CD4-positive, alpha-beta T cell treated with Interleukin-21 for 1 hour (primary cell): ENCODE results near the gene ABCA4.

ENCODE experiments used
- DNase-seq: peaks from one replicate; pipeline ENCODE4 v3.0.0-alpha.2; 2020

ABCA4 gene

DNA sequence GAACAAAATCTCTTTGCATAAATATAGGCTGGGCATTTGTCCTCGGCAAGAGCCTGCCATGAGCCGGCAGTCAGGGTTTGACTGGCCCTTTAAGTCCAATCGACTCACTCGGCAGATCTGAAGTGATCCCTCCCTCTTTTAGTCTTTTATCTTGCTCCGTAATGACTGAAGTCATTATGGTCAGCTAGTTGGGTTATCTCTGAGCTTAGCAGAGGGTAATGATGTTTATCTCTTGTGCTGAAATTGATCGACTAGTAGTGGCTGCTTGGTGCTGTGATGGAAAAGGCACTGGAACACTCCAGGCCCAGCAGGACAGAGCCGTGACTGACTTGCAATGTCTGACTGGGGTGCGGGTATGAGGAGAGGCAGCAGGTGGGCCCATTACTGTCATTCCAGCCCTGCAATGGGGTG lies 468 bp upstream of the ABCA4 start:
- no peak for DNase-seq

DNA sequence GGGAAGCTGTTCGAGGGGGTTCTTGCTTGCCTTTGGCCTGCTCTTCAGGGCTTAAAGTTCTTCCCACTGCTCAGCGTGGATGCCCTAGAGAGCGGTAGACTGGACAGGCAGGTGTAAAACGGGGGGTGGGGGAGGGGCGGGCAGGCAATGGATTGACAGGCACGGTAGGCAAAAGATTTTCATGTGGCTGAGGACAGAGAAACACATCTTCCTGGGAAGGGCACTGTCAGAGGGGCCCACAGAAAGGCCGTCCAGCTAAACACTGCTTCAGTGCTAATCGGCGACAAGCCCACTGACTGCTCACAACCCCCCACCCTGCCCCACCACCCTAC lies 412 bp downstream of the ABCA4 start:
- no peak for DNase-seq

DNA sequence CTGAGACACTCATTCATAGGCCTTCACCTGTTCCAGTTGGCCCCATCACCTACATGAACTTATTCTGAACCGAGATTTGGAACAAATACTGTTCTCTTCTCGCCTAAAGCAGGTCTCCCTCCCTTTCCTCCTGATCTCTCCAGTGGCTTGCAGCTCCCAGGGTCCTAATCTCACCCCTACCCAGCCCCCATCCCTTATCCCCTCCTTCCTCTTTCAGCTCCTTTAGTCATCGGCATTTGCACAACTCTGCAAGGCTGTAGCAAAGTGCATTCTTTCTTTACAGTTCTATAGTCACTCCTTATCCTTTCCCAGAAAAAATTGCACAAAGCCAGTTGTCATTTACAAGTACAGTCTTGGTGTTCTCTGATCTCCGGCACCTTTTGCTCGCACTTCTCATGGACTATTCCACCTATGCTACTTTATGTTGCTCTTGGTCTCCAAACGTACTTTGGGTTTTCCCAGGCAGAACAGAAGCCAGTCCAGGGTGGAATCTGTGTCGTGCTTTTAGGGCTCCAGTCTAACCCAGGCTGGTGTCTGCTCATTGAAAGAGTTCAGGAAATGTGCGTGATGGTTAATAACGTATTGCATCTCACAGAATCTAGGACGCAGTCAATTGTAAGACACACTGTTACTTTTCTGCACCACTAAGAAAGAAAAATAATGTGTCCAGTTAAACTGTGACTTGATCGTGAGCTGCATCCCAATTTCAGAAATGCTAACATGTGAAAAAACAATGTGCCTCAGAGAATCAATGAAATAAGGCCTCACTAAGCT lies 965 bp downstream of the ABCA4 start:
- no peak for DNase-seq

DNA sequence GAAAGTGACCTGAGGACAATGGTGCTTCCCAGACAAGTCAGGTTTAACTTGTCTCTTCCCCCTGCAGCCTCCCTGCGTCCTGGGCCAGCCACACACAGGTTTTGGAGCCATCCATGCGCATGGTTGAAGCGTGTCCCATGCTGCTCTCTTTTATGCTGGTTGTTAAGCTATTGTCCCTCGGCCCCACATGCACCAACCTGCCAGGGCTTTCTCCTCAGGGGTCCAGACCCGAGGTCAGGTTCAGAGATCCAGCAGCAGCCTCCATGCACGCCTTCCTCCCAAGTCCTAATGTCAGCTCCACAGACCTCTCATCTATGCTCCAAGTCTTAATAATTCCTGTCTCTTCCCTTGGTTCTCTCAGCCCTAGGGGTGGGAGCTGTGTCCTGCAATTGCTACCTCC lies 1.6 kb downstream of the ABCA4 start:
- DNase-seq, result no peak

DNA sequence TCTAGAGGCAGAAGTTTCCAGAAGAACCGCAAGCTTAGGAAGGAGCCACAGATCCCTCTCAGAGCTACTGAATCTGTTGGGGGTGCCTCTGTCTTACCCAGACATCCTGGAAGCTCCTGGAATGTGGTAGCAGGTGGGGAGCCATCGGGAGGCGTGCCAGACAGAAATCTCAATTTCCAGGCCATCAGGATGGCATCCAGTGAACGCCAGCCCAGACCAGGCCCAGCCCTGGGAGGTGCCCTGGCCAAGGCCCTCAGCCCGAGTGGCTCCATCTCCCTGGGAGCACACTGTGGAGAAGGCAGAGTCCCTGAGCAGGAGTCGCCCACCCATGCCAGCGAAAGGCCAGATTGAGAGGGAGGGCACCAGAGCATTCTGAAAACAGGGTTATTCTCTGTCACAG lies 2.5 kb downstream of the ABCA4 start:
- no peak for DNase-seq

DNA sequence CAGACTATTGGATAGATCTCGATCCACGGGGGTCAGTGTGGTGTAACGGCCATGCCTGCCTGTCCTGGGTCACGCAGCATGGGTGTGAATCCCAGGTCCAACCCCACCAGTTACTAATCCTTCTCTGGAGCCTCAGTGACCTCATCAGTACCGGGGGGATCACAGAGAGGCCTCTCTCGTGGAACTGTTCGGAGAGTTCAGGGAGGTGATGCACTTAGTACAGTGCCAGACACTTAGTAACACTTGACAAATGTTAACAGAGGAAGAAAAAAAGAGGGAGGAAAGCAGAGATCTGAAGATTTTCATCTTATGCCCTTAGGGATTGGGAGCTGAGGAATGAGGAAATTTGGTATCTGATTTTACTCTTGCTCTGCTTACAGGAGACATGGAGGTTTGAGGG lies 2.9 kb downstream of the ABCA4 start:
- no peak for DNase-seq

DNA sequence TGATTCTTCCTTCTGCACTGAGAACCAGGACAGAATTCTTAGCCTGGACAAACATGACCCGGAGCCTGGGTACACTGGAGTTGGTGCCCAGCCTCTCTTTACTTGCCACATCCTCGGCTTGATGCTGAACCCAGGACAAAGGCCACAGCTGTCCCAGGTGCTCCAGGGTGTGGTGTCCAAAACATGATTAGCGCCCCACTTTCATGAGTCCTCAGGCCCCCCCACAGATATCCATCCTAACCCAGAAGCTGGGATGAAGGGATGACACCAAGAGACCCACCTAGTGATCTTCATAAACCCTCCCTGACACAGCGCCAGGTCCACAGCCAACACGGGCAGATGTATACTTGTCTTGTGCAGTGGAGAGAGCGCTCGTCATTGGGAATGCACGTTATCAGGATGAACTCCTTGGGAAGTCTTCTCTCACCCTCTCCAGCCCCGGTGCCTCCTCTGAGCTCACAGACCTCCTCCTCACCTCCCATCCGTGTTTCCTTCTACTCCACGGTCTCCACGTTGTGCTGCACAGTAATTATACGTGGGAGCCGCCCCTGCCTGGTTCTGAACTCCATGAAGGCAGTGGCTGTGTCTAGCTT lies 3.6 kb downstream of the ABCA4 start:
- DNase-seq, result no peak

DNA sequence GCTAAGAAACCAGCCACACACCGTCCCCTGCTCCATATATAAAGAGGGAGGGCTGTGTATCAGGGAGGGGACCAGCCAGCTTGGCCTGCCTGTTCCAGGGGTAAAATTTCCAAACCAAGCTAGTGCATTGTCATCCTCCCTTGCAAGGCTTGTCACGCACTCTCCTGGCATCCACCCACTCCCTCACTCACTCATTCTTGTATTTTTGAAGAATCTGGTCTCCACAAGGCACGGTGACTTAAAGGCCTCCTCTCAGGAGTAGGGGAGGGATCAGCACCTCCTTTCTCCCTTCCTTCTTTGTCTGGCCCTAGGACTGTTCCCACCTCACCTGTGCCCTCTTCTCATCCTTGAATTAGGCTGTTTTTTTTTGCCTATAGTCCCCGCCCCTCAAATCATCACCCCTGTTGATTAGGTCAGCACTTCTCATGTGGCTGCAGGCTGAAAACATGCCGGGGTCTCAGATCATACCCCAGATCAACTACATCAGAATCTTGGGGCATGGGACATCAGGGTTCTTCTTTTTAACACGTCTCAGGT lies 5.0 kb downstream of the ABCA4 start:
- no peak for DNase-seq

DNA sequence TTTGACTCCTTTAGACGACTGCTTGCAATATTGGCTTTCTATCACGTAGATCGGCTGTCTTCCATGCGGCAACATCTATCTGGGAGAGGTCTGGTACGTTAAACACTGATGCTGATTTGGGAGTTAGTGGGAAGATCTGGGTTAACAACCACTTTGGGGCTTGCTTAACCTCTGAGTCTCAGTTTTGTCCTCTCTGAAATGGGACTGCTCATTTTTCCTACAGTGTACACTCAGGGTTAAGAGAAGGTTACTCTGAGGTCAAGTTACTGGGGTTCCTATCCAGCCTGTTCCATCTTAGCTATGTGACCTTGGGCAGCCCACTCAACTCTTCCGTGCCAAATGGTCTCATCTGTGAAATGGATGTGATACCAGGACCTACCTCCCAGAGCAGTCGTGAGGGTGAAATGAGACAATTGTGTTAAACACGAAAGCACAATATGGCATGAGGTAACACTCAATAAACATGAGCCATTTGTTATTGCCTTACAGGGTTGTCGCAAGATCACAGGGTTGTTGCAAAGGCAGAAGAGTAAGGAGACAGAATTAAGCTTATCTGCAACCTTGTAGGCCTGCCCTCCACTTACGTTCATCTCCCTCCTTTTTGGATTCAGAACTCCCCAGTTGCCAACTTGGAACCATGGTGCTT lies 5.6 kb downstream of the ABCA4 start:
- DNase-seq, result no peak

DNA sequence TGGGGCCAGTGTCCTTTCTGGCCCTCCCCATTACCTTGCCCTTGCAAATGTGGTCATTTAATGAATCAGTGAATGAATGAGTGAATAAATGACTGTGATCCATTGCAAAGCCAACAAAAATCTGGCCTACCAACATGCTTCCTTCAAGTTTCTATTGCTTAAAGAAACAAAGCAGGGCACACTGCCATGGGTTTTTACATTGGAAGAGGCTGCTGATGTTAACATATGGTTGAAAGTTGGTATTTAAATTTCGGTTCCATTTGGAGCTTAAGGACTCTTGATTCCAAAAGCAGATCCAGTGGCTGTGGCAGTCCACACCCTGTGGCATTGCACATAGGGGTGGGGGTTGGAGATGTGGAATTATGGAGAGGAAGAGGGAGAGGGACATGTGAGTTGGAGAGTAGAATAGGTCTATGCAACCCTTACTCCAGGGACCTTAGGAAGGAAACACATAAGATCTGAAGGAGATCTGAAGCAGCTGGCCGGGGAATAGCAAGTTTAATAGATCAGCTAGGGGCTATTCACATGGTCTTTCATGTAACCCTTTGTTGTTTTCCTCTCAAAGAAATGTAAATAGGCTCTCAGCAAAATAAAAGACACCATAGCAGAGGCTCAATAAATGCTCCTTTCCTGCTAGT lies 7.2 kb downstream of the ABCA4 start:
- no peak for DNase-seq

DNA sequence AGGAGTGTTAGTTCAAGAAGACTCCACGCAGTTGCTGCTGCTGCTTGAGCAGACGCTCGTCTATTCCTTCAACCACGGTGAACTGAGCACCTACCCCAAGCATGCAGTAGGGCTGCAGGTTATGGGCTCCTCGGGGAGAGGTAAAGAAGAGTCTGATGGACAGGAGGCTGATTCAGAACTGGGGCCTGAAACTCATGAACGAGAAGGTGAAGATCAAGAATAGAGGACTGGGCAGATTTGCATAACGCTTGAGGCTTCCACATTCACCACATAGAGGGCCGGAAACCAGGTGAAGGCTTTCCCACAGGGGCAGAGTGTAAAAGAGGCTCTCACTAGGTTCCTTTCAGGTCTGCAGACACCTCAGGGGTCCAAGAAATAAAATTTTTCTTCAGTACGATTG lies 9.1 kb downstream of the ABCA4 start:
- DNase-seq, result no peak

DNA sequence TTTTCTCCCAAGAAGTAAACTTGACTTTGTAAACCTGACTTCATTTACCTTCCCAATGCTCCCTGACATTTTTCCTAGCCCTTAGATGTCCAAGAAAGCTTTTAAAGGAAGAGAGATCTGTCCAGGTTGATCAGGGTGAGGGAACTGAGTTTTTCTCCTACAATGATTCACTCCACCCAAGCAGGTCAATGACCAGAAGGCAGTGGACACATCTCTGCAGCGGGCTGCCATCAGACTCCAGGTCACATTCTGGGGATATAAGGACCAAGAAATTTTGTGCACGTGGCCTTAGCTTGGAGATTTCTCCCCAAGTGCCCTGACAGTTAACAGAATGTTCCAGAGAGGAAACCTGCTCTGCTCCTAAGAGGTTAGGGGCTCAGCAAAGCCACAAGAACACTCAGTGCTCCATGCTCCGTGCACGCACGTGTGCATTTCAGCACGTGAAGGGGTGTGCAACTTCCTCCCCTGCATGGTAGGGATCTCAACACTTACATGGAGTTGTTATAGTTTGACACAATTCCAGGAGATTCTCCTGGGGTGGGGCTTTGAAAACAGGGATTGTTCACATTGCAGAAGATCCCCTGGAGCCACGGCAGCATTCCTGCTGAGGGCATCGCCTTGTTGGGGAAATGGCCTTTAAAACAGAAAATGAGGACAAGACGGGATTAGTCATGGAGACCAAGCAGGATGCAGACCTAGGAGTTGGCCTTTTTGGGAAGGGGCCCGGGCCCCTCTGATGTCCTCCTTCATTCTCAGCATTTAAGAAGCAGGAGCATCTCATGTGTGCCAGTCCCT lies 9.8 kb downstream of the ABCA4 start:
- no peak for DNase-seq

DNA sequence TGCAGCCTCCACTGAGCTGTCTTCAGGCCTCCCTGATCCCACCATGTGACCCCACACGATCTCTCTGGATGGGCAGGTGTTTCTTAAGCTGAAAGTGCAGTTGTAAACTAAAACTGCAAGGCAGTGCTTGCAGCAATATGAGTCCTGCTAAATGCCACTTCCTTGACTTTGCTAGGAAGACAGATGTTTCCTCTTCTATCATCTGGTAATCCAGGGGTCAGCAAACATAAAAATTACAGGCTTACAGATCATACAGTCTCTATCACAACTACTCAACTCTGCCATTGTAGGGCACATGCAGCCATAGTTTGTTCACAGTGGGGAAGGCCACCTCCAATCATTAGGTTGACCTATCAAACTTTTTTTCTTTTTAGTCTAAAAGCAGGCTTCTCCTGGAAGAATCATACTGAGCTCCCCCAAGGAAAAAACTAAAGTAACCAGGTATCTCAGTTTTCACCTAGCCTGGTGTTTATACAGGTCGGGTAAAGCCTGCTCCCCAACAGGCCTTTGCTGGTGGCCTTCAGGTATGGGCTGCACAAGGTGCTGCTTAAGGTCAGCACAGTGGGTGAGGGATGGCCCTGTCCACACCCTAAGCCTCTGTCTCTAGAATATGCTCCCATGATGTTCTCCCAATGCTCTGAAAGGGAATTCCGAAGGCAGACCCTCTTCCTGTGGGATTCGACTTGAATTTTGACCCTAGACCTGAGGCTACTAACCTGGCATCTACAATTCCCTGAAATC lies 10.8 kb downstream of the ABCA4 start:
- DNase-seq, result no peak

DNA sequence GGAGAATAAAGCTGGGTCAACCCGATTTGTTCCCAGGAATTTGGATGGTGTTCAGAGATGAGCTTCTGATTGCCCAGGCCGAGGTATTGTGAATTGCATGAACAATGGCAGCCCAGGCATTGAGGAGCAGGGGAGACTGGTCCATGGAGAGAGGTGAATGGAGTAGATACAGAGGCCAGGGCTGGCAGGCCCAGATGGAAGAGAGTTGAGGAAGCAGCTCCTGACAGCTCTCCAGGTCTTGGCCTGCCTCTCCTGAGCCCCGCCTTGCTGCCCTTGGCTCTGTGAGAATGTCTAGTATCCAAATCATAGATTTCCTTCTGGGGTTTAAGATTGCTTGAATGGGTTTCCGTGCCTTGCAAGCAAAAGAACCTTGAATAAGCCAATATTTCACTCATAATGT lies 11.5 kb downstream of the ABCA4 start:
- no peak for DNase-seq

DNA sequence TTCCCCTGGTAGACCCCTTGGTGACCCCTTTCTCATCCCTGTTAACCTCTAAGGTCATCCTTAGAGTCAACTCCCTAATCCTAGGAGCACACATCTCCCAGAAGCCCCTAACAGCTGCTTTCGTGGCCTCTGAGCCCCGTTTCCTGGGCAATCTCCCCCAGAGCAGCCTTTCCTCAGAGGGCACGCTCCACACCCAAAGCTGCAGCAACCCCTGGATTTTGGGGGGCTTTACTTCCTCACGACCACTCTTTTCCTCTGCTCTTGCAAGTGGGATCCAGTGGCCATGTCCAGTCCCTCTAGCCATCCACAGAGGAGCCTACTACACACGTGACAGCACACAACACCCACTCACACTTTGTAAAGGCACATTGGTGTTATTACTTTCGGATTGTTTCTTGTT lies 13.8 kb downstream of the ABCA4 start:
- no peak for DNase-seq

DNA sequence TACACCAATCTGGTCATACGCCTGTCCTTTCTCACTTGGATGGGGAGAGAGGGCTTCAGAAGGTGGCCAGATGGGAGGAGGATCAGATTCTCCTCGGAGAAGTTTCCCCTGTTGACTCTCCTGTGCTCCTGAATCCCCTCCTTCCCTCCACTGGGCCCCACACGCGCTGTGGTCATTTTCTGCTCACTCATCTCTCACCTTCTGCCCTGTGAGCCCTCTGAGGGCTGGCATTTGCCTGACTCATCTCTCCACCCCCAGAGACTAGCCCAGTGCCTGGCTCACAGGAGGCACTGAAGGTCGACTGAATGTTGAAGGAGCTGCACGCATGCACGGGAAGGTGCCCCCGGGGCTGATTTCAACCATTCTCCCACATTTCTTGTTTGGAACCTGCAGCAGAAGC lies 14.2 kb downstream of the ABCA4 start:
- no peak for DNase-seq

DNA sequence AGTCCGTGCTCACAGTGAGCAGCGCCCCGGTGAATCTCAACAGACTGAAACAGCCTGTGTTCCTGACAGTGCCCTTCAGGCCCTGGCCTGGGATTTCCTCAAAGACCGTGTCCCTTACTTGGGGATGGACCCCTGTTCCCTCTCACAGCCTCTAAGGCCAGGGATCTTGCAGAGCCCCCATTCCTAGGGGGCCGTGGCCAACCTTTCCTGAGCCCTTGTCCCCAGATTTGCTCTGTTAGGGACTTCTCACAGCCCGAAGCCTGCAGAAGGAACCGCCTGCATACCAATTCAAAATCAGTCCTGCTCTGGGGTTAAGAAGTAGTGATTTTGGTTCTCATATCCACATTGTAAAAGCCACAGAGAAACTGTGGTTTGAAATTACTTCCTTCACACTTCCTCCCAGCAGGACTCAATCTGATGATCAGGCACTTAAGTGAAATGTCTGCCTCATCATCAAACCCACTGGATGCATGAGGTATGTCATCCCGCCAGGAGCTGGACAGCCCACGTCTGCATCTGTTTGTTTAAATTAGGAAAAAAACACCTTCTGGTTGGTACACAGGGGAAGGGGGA lies 14.9 kb downstream of the ABCA4 start:
- DNase-seq, result no peak

DNA sequence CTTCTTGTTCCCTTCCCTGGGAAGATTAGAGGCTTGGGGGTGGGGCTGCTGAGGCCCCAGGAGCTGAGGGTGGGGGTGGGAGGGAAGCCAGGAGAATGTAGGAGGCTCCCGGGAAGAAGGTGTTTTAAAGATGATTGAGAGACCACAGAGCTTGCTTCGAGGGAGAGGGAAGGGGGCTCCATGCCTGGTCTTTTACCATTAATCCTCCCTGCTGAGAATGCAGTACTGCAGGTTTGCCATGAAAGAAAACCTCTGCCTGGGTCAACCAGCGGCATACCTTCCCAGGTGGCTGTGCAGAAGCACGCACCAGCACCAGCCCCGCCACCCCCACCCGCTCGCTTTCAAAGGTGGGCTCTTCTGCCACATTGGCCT lies 15.4 kb downstream of the ABCA4 start:
- DNase-seq, result no peak

DNA sequence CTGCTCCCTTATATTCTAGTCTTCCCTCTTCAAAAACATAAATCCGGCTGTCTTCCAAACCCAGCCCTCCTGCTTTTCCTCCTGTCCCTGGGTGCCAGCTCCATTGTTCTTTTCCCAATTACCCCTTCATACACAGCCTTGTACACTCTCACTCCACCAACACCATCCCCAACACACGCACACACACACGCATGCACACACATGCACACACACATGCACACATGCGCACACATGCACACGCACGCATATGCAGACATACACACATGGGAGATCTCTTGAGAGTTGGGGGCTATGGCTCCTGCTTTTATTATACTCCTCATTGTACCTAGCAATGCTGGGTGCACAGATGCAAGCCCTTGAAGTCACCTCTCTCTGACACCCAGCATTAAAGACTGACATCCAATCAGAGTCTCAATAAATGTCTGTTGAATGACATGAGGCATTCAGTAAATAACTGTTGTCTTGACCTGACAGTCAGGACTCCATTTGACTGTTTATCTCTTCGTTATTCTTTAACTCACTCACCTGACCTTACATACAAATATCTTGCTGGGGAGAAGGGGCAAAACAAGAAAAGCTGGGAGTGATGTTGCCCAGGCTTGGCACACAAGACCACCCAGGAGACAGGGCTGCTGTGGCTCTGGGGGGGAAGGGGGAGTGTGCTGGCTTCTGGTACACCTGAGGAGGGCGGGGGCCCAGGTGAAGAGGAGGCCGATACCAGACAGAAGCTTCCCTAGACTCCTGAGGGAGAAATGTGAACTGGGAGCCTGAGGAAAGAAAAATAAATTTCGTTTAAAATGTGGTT lies 16.0 kb downstream of the ABCA4 start:
- no peak for DNase-seq

DNA sequence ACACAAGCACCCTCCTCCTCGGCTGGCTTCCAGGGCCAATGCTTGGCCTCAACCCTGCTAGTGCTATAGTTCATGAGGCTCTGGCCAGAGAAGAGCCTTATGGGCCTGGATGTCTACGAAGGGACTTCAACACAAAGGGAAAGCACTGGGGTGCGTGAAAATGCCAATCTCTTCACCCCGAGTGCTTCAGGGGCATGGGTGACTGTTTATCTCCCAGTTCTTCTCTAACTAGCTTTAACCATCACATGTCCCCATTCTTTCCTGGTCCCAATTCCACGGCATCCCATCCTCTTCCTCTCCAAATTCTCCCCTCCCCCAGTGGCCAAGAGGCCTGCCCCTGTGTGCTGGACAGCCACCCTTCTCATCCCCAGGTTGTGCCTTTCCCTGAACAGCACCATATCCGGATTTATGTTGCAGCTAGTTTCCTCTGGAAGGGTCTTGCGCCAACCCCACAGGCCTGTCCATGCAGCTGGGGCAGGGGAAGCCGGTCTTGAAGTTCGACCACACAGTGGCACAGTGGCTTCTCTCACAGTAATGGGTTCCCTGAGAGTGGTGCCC lies 16.7 kb downstream of the ABCA4 start:
- no peak for DNase-seq

DNA sequence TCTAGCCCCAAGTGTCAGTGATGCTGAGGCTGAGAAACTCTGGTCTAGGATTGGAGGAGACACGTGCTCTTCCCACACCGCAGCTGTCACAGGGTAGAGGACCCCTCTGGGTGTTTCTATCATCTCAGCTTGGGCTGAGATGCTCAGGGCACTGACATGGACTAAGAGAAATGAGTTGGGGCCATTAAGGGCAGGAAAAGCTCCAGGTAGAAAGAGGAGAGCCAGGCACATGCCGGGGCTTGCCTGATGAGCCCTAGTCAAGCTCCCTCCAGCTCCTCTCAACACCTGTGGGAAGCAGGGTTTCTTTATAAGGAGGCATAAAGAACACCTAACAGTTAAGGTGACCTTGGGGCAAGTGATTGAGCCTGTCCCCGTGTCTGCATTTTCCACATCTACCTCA lies 17.3 kb downstream of the ABCA4 start:
- DNase-seq, result no peak
